Activated CD4-positive, alpha-beta T cell treated with anti-CD3 and anti-CD28 coated beads, Interleukin-2, amount 10 ng/mL, durations not matched to agents 7 days and 5 days (primary cell): ENCODE measurements around the gene EMC1. TPM values are rescaled to one million over a fixed set of nuclear protein-coding genes. Genes with fewer than 3 reads are reported as not detected.
"Not testable (repeated sequence)": the region's sequence is repeated elsewhere in the genome, so short reads cannot be mapped to it uniquely, and the experiment has no call there.

Experiments
- CTCF ChIA-PET: fragments of 350-600 bp; sonication (Branson Sonifier 250); formaldehyde crosslinking; loops from one replicate; lab custom pipeline; 2021; ENCODE audit warnings: antibody characterized with exemption; lab: Charles Lee
- POLR2A ChIA-PET: fragments of 350-600 bp; sonication (Branson Sonifier 250); formaldehyde crosslinking; loops from one replicate; lab custom pipeline; 2021; ENCODE audit warnings: antibody characterized with exemption; lab: Charles Lee
- DNase-seq: peaks from one replicate; pipeline ENCODE4 v3.0.0-alpha.2; 2020
- H3K27ac Mint-ChIP-seq: one replicate; pipeline ENCODE4 v1.8.0; 2021; ENCODE audit warnings: mild to moderate bottlenecking, moderate library complexity, mixed read lengths
- H3K27me3 Mint-ChIP-seq: one replicate; pipeline ENCODE4 v1.8.0; 2021; ENCODE audit warnings: mixed read lengths
- H3K36me3 Mint-ChIP-seq: one replicate; pipeline ENCODE4 v1.8.0; 2021; ENCODE audit warnings: low read depth, mixed read lengths
- H3K4me1 Mint-ChIP-seq: one replicate; pipeline ENCODE4 v1.8.0; 2021; ENCODE audit warnings: mixed read lengths
- H3K4me3 Mint-ChIP-seq: one replicate; pipeline ENCODE4 v1.8.0; 2021; ENCODE audit warnings: mild to moderate bottlenecking, moderate library complexity, mixed read lengths
- H3K9me3 Mint-ChIP-seq: one replicate; pipeline ENCODE4 v1.8.0; 2021; ENCODE audit warnings: mixed read lengths
- total RNA-seq, 2 experiments: library from RNA; stranded (reverse); gene quantifications; one replicate each; pipeline ENCODE4 v1.2.3, GENCODE V29; 2021

Gene EMC1
- total RNA-seq, 2 experiments from 2014 or later = 36.4 to 37.0 TPM

- Mint-ChIP-seq H3K9me3 (no peaks in the 10 kb centered on the region), H3K4me1 (no peaks in the 10 kb centered on the region), H3K36me3 (peaks cover 71% of the 10 kb centered on the region), H3K4me3 (no peak overlapping the region), H3K27me3 (no peaks in the 10 kb centered on the region), H3K27ac (no peak overlapping the region)
- ChIA-PET CTCF (interaction anchor here (0.5 to 1.0 kb wide), 2 partner anchors 48 to 232 kb away, joined by 3 read pairs; no protein-coding TSS in a partner anchor), POLR2A (no interaction called here)
- no peak for DNase-seq
These were observed 58.3 kb downstream of the EMC1 start for GRCh38 chr1:19193004-19193403.

GRCh38 chr1:19191811-19192210 lies 59.5 kb downstream of the EMC1 start:
- no peak for DNase-seq
- Mint-ChIP-seq H3K4me1 (peaks cover under 1% of the 10 kb centered on the region), H3K36me3 (peaks cover 67% of the 10 kb centered on the region), H3K4me3 (no peak overlapping the region), H3K27ac (no peak overlapping the region), H3K9me3 (no peaks in the 10 kb centered on the region), H3K27me3 (no peaks in the 10 kb centered on the region)
- POLR2A ChIA-PET = no interaction called here
- CTCF ChIA-PET = interaction anchor here (1.8 kb wide), 1 partner anchor 49 kb away, joined by 3 read pairs; no protein-coding TSS in a partner anchor

- Mint-ChIP-seq H3K9me3 (no peaks in the 10 kb centered on the region), H3K4me1 (peaks cover 10% of the 10 kb centered on the region), H3K27me3 (no peaks in the 10 kb centered on the region), H3K36me3 (peaks cover 70% of the 10 kb centered on the region), H3K27ac (no peak overlapping the region), H3K4me3 (no peak overlapping the region)
- ChIA-PET CTCF (no interaction called here), POLR2A (no interaction called here)
- DNase-seq = no peak
These were observed 60.9 kb downstream of the EMC1 start for GRCh38 chr1:19190468-19190867.

GRCh38 chr1:19189270-19189669 lies 62.1 kb downstream of the EMC1 start:
- no peak overlapping the region for H3K4me3 Mint-ChIP-seq
- H3K9me3 Mint-ChIP-seq = no peaks in the 10 kb centered on the region
- POLR2A ChIA-PET = no interaction called here
- DNase-seq = no peak
- no peaks in the 10 kb centered on the region for H3K27me3 Mint-ChIP-seq
- peaks cover 10% of the 10 kb centered on the region for H3K4me1 Mint-ChIP-seq
- no peak overlapping the region for H3K27ac Mint-ChIP-seq
- CTCF ChIA-PET = no interaction called here
- H3K36me3 Mint-ChIP-seq = peaks cover 73% of the 10 kb centered on the region

- peaks cover 10% of the 10 kb centered on the region for H3K4me1 Mint-ChIP-seq
- CTCF ChIA-PET = no interaction called here
- POLR2A ChIA-PET = no interaction called here
- DNase-seq = no peak
- H3K27ac Mint-ChIP-seq = no peak overlapping the region
- peaks cover 69% of the 10 kb centered on the region for H3K36me3 Mint-ChIP-seq
- no peaks in the 10 kb centered on the region for H3K9me3 Mint-ChIP-seq
- no peak overlapping the region for H3K4me3 Mint-ChIP-seq
- H3K27me3 Mint-ChIP-seq = no peaks in the 10 kb centered on the region
These were observed 63.5 kb downstream of the EMC1 start for GRCh38 chr1:19187852-19188251.

GRCh38 chr1:19186001-19186400 lies 65.3 kb downstream of the EMC1 start:
- ChIA-PET POLR2A (no interaction called here), CTCF (interaction anchor here (1.4 to 1.5 kb wide), 2 partner anchors 12 to 14 kb away, joined by 3 to 4 read pairs; no protein-coding TSS in a partner anchor)
- Mint-ChIP-seq H3K27ac (no peak overlapping the region), H3K4me1 (peaks cover 18% of the 10 kb centered on the region), H3K27me3 (no peaks in the 10 kb centered on the region), H3K9me3 (no peaks in the 10 kb centered on the region), H3K4me3 (no peak overlapping the region), H3K36me3 (peaks cover 70% of the 10 kb centered on the region)
- no peak for DNase-seq

GRCh38 chr1:19182223-19182622 lies 69.1 kb downstream of the EMC1 start:
- H3K36me3 Mint-ChIP-seq = peaks cover 76% of the 10 kb centered on the region
- no peak overlapping the region for H3K4me3 Mint-ChIP-seq
- H3K27ac Mint-ChIP-seq = no peak overlapping the region
- ChIA-PET POLR2A (no interaction called here), CTCF (interaction anchor here (0.7 to 1.0 kb wide), 2 partner anchors 43 to 58 kb away, joined by 3 read pairs; no protein-coding TSS in a partner anchor)
- DNase-seq = no peak
- H3K9me3 Mint-ChIP-seq = no peaks in the 10 kb centered on the region
- H3K4me1 Mint-ChIP-seq = peaks cover 43% of the 10 kb centered on the region
- H3K27me3 Mint-ChIP-seq = no peaks in the 10 kb centered on the region

GRCh38 chr1:19180265-19180657 lies 71.1 kb downstream of the EMC1 start:
- H3K27me3 Mint-ChIP-seq, H3K9me3 Mint-ChIP-seq, POLR2A ChIA-PET: not testable (repeated sequence)
- H3K4me3 Mint-ChIP-seq = peak overlapping the region; percentile 11
- CTCF ChIA-PET = interaction anchor here (0.6 to 1.4 kb wide), 4 partner anchors 11 to 68 kb away, joined by 3 to 6 read pairs (median 4); no protein-coding TSS in a partner anchor
- peak overlapping the region; percentile 89 for H3K27ac Mint-ChIP-seq
- H3K36me3 Mint-ChIP-seq = peaks cover 71% of the 10 kb centered on the region
- peaks cover 33% of the 10 kb centered on the region for H3K4me1 Mint-ChIP-seq
- DNase-seq = peak; percentile 8

- CTCF ChIA-PET = interaction anchor here (1.2 to 1.4 kb wide), 3 partner anchors 10 to 68 kb away, joined by 3 to 6 read pairs (median 4); no protein-coding TSS in a partner anchor
- Mint-ChIP-seq H3K9me3 (no peaks in the 10 kb centered on the region), H3K36me3 (peaks cover 72% of the 10 kb centered on the region), H3K27ac (peak overlapping the region; percentile 89), H3K27me3 (no peaks in the 10 kb centered on the region), H3K4me3 (peak overlapping the region; percentile 11), H3K4me1 (peaks cover 33% of the 10 kb centered on the region)
- peak; percentile 63 for DNase-seq
- POLR2A ChIA-PET = no interaction called here
These were observed 71.6 kb downstream of the EMC1 start for GRCh38 chr1:19179597-19180264.

GRCh38 chr1:19178734-19179398 lies 72.5 kb downstream of the EMC1 start:
- Mint-ChIP-seq H3K36me3 (peaks cover 74% of the 10 kb centered on the region), H3K9me3 (no peaks in the 10 kb centered on the region), H3K27me3 (no peaks in the 10 kb centered on the region), H3K4me1 (peaks cover 33% of the 10 kb centered on the region), H3K27ac (peak overlapping the region; percentile 2), H3K4me3 (no peak overlapping the region)
- CTCF ChIA-PET = interaction anchor here (1.2 to 1.4 kb wide), 4 partner anchors 9 to 69 kb away, joined by 3 to 6 read pairs (median 4); no protein-coding TSS in a partner anchor
- no peak for DNase-seq
- POLR2A ChIA-PET = no interaction called here

GRCh38 chr1:19177811-19178210 lies 73.5 kb downstream of the EMC1 start:
- Mint-ChIP-seq H3K27me3 (no peaks in the 10 kb centered on the region), H3K9me3 (no peaks in the 10 kb centered on the region), H3K4me3 (no peak overlapping the region), H3K27ac (no peak overlapping the region), H3K36me3 (peaks cover 69% of the 10 kb centered on the region), H3K4me1 (peaks cover 33% of the 10 kb centered on the region)
- DNase-seq = no peak
- ChIA-PET CTCF (interaction anchor here (1.2 kb wide), 1 partner anchor 14 kb away, joined by 3 read pairs; no protein-coding TSS in a partner anchor), POLR2A (no interaction called here)

- no peaks in the 10 kb centered on the region for H3K9me3 Mint-ChIP-seq
- no peak for DNase-seq
- POLR2A ChIA-PET = no interaction called here
- H3K27me3 Mint-ChIP-seq = no peaks in the 10 kb centered on the region
- peaks cover 69% of the 10 kb centered on the region for H3K36me3 Mint-ChIP-seq
- no peak overlapping the region for H3K4me3 Mint-ChIP-seq
- no peak overlapping the region for H3K27ac Mint-ChIP-seq
- CTCF ChIA-PET = interaction anchor here (0.9 kb wide), 1 partner anchor 10 kb away, joined by 3 read pairs; no protein-coding TSS in a partner anchor
- H3K4me1 Mint-ChIP-seq = peaks cover 12% of the 10 kb centered on the region
These were observed 81.7 kb downstream of the EMC1 start for GRCh38 chr1:19169642-19170041.

- POLR2A ChIA-PET = interaction anchor here (0.6 kb wide), 1 partner anchor 872 kb away, joined by 3 read pairs; no protein-coding TSS in a partner anchor
- Mint-ChIP-seq H3K4me1 (peaks cover 12% of the 10 kb centered on the region), H3K36me3 (peaks cover 80% of the 10 kb centered on the region)
These were observed 84.2 kb downstream of the EMC1 start for GRCh38 chr1:19167140-19167539.

More at GRCh38 chr1:19167140-19167539, 84.2 kb downstream of the EMC1 start:
- CTCF ChIA-PET = interaction anchor here (0.6 to 2.7 kb wide), 4 partner anchors 9 to 216 kb away, joined by 3 to 7 read pairs (median 4); no protein-coding TSS in a partner anchor
- DNase-seq = no peak
- H3K9me3 Mint-ChIP-seq = no peaks in the 10 kb centered on the region
- H3K27me3 Mint-ChIP-seq = no peaks in the 10 kb centered on the region
- no peak overlapping the region for H3K4me3 Mint-ChIP-seq
- H3K27ac Mint-ChIP-seq = no peak overlapping the region
